ENCODE results near the gene CCL18.

- no peak for TF ChIP-seq CTCF (IDR thresholded peaks at IDR 0.05; ENCODE audit: insufficient read depth, low read depth, low read length)
- TF ChIP-seq EZH2 (IDR thresholded peaks at IDR 0.05; ENCODE audit: insufficient read depth, low read length) = no peak
These were observed 40.7 kb downstream of the CCL18 start for GRCh38 chr17:36104701-36105181.
